ENCODE measurements around the gene ADH5. TPM values are rescaled to one million over a fixed set of nuclear protein-coding genes. Genes with fewer than 3 reads are reported as not detected.

ADH5 gene
- total and polyA plus RNA-seq, 2 donors from 2014 or later, result 139 to 270 TPM

DNA sequence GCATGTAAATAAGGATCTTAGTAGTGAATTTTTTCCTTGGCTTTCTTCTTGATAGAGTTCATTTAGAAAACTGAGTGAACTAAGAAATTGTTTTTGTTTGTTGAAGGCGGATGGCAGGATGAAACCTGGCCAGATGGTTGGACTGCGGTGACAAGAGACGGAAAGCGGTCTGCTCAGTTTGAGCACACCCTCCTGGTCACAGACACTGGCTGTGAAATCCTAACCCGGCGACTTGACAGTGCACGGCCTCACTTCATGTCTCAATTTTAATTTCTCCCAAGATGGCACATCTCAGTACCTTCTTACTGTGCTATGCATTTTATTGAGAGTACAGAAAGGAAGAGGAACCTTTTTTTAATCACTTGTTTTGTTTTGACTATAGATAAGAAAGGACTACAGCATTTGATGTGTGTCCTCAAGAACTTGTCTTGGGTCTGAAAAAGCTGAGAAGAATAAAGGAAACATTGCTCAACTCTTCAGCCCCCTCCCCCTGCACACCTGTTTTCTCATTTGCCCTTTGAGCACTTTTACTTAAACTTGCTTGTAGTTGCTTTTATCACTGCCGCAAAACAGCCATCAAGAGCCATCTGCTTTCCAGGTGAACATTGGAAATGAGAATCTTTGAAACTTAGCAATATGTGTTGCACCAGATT lies 27.4 kb downstream of the ADH5 start:
- TF ChIP-seq, protein P1, sequence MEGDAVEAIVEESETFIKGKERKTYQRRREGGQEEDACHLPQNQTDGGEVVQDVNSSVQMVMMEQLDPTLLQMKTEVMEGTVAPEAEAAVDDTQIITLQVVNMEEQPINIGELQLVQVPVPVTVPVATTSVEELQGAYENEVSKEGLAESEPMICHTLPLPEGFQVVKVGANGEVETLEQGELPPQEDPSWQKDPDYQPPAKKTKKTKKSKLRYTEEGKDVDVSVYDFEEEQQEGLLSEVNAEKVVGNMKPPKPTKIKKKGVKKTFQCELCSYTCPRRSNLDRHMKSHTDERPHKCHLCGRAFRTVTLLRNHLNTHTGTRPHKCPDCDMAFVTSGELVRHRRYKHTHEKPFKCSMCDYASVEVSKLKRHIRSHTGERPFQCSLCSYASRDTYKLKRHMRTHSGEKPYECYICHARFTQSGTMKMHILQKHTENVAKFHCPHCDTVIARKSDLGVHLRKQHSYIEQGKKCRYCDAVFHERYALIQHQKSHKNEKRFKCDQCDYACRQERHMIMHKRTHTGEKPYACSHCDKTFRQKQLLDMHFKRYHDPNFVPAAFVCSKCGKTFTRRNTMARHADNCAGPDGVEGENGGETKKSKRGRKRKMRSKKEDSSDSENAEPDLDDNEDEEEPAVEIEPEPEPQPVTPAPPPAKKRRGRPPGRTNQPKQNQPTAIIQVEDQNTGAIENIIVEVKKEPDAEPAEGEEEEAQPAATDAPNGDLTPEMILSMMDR (IDR thresholded peaks at IDR 0.05; ENCODE audit: borderline replicate concordance, extremely low read depth, insufficient read depth), result no peak
- FAIRE-seq, result no peak
- no peak overlapping the region for H3K4me3 ChIP-seq (ENCODE audit: low read length in 3 of 3)
- peaks cover 6 to 9% (median 7%) of the 10 kb centered on the region in 3 donors for H3K36me3 ChIP-seq (ENCODE audit: control insufficient read depth in 2 of 3, insufficient read depth in 3 of 3, low read length in 3 of 3)
- H3K4me1 ChIP-seq (ENCODE audit: control insufficient read depth in 2 of 3, insufficient read depth in 2 of 3, low read depth in 1 of 3, low read length in 3 of 3), result peaks cover 0 to 3% (median 0%) of the 10 kb centered on the region in 3 donors
- no peak overlapping the region for H3K9ac ChIP-seq (ENCODE audit: low read length in 3 of 3)
- H3K27ac ChIP-seq (ENCODE audit: low read depth in 2 of 2, low read length in 2 of 2), result no peak overlapping the region
- DNase-seq, result peak in 2 of 5 donors; percentile 23 to 29
- no peaks in the 10 kb centered on the region for H3K27me3 ChIP-seq (ENCODE audit: control insufficient read depth, insufficient read depth, low read length)
- H3K9me3 ChIP-seq (ENCODE audit: control insufficient read depth in 2 of 3, insufficient read depth in 1 of 3, low read length in 3 of 3), result no peaks in the 10 kb centered on the region
- intact Hi-C loops (cut with DNase I), result no loop called here

DNA sequence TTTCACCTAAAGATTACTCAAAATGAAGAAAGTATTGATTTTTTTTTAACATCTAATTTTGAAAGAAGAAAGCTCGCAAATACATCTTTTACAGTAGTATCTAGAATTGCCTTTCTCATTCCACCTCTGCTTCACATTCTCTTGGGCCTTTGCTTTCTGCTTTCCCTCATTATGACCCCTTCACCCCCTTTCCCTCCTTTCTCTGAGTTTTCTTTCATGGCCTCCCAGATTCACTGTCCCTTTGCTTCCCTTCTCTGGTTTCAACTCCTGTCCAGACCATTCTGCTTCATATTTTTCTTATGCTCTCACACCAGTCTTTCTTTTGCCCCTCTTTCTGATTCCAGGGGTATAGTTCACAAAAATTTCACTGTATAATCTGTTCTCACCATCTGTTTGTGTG lies 29.0 kb downstream of the ADH5 start:
- TF ChIP-seq, protein P1 (IDR thresholded peaks at IDR 0.05; ENCODE audit: borderline replicate concordance, extremely low read depth, insufficient read depth), result no peak
- no peaks in the 10 kb centered on the region for H3K9me3 ChIP-seq (ENCODE audit: control insufficient read depth in 2 of 3, insufficient read depth in 1 of 3, low read length in 3 of 3)
- DNase-seq (no peak), FAIRE-seq (no peak)
- intact Hi-C loops (cut with DNase I), result loop anchor here (10.0 kb wide), 1 partner anchor 55 kb away; no protein-coding TSS in a partner anchor
- H3K9ac ChIP-seq (ENCODE audit: low read length in 3 of 3), result no peak overlapping the region
- peaks cover 6 to 9% (median 7%) of the 10 kb centered on the region in 3 donors for H3K36me3 ChIP-seq (ENCODE audit: control insufficient read depth in 2 of 3, insufficient read depth in 3 of 3, low read length in 3 of 3)
- no peaks in the 10 kb centered on the region for H3K27me3 ChIP-seq (ENCODE audit: control insufficient read depth, insufficient read depth, low read length)
- H3K4me1 ChIP-seq (ENCODE audit: control insufficient read depth in 2 of 3, insufficient read depth in 2 of 3, low read depth in 1 of 3, low read length in 3 of 3), result peaks cover 0 to 6% (median 3%) of the 10 kb centered on the region in 3 donors
- no peak overlapping the region for H3K4me3 ChIP-seq (ENCODE audit: low read length in 3 of 3)
- H3K27ac ChIP-seq (ENCODE audit: low read depth in 2 of 2, low read length in 2 of 2), result no peak overlapping the region

DNA sequence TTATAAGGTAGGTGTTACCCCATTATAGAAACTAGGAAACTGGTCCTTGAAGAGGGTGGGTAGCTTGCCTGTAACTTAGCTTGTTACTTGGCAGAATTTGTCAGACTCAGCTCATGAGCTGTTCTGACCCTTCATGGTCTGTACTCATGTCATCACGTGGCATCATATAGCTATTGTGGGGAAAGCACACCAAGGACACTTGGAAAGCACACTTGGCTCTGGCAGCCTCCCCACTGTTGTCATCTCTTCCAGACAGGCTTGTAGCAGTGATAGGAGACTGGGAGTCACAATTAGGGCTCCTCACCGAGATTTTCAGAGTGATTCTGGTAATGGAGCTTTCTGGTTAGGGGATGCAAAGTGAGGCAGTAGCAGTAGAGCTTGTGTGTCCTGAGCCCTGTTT lies 30.4 kb downstream of the ADH5 start:
- H3K9me3 ChIP-seq (ENCODE audit: control insufficient read depth in 2 of 3, insufficient read depth in 1 of 3, low read length in 3 of 3), result no peaks in the 10 kb centered on the region
- H3K27ac ChIP-seq (ENCODE audit: low read depth in 2 of 2, low read length in 2 of 2), result no peak overlapping the region
- DNase-seq (no peak), FAIRE-seq (no peak)
- H3K36me3 ChIP-seq (ENCODE audit: control insufficient read depth in 2 of 3, insufficient read depth in 3 of 3, low read length in 3 of 3), result peaks cover 6 to 9% (median 7%) of the 10 kb centered on the region in 3 donors
- H3K9ac ChIP-seq (ENCODE audit: low read length in 3 of 3), result no peak overlapping the region
- H3K27me3 ChIP-seq (ENCODE audit: control insufficient read depth, insufficient read depth, low read length), result no peaks in the 10 kb centered on the region
- no peak overlapping the region for H3K4me3 ChIP-seq (ENCODE audit: low read length in 3 of 3)
- TF ChIP-seq, protein P1 (IDR thresholded peaks at IDR 0.05; ENCODE audit: borderline replicate concordance, extremely low read depth, insufficient read depth), result no peak
- intact Hi-C loops (cut with DNase I), result loop anchor here (10.0 kb wide), 1 partner anchor 53 kb away; no protein-coding TSS in a partner anchor
- H3K4me1 ChIP-seq (ENCODE audit: control insufficient read depth in 2 of 3, insufficient read depth in 2 of 3, low read depth in 1 of 3, low read length in 3 of 3), result peaks cover 0 to 8% (median 3%) of the 10 kb centered on the region in 3 donors

All from kidney (tissue), 14 donors.